ENCODE measurements around the gene DDX50.
"Not testable (repeated sequence)": the region's sequence is repeated elsewhere in the genome, so short reads cannot be mapped to it uniquely, and the experiment has no call there.

DDX50 gene, protein sequence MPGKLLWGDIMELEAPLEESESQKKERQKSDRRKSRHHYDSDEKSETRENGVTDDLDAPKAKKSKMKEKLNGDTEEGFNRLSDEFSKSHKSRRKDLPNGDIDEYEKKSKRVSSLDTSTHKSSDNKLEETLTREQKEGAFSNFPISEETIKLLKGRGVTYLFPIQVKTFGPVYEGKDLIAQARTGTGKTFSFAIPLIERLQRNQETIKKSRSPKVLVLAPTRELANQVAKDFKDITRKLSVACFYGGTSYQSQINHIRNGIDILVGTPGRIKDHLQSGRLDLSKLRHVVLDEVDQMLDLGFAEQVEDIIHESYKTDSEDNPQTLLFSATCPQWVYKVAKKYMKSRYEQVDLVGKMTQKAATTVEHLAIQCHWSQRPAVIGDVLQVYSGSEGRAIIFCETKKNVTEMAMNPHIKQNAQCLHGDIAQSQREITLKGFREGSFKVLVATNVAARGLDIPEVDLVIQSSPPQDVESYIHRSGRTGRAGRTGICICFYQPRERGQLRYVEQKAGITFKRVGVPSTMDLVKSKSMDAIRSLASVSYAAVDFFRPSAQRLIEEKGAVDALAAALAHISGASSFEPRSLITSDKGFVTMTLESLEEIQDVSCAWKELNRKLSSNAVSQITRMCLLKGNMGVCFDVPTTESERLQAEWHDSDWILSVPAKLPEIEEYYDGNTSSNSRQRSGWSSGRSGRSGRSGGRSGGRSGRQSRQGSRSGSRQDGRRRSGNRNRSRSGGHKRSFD

DNA sequence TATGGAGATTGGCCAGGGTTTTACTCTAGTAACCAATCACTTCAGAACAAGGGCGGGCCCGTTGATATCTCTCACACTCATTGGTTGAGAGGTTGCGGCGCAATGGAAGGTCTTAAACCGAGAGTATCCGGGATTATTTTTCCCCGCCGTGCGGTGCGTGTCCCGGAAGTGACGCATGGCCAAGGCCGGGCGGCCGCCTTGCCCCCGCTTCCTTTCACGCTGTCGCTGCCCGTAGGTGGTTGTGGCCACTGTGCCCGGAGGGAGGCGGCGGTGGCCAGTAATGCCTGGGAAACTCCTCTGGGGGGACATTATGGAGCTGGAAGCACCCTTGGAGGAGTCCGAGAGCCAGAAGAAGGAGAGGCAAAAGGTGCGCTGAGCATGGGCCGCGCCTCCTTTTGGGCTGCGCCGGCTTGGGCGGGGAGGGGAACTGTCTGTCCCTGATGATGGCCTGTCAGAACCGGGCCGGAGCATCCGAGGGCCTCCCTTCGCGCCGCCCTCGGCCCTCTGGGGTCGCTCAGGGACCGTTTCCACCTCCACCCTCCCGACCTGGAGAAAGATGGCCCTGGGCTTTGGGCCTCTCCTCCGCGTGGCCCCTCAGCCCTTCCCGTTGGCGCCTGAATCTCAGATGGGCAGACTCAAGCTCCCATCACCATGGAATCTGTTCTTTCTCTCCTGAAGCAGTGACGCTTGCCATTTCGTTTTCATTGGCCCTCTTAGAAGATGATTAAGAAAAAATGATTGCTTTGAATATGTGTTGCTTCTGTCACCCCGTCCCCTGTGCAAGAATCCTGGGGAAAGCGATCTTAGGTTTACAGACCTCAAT, at the start of gene DDX50:
DDX50 (plus strand) TSS at position 211 of the 823 bp plus-strand sequence; CDS start at position 281, 70 bp downstream.
- peak; percentile 99 for FAIRE-seq

DNA sequence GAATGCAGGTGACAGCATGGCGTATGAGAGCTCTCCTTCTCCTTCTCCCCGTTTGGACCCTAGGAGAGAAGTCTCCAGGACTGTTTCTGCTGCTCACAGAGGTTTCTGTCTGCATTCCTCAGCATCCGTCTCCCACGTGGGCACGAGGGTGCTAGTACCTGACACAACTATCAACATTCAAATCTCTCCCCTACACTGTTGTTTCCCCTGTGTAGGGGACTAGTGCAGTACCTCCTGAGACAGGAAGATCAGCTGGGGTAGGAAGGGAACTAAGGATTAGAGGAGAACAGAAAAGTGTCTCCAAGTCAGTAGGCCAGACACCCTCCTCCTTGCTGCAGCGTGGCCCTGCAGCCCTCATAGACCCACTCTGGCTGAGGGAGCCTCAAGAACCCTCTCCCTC, 44.8 kb upstream of the DDX50 start:
- DNase-seq (ENCODE audit: extremely low spot score, insufficient read length, low read depth) (no peak), FAIRE-seq (no peak)

More for the DNA sequence above, at the start of gene DDX50:
- peak; percentile 81 for DNase-seq (ENCODE audit: extremely low spot score, insufficient read length, low read depth)

DNA sequence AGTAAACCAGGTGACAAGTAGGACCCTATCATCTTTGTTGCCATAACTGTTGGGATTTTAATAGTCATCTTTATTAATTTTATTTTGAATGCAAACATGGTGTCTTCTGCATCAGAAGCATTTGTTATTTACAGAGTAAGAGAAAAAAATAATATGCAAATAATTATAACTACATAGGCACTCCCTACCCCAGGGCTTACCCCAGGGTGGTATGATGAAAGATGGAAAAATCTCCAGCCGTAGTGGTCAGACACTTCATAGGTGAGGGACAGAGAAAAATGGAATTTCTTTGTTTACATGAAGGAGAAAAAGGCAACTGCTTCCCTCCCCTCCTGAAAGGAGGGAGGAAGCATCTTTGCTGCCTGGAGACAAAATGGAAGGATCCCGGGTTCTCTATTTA, 44.1 kb upstream of the DDX50 start:
- FAIRE-seq, result no peak
- DNase-seq (ENCODE audit: extremely low spot score, insufficient read length, low read depth), result no peak

DNA sequence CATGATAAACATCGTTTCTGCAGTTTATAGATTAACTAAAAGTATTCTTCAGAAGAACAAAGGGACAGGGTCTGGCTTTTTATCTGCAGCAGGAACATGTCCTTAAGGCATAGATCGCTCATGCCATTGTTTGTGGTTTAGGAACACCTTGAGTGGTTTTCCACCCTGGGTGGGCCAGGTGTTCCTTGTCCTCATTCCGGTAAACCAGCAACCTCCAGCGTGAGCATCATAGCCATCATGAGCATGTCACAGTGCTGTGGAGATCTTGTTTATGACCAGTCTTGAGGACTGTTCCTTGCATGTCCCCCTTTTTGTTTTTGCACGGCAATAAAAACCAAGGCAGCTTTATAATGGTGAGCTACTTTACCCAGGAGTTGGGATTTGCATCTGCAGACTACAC, 39.9 kb upstream of the DDX50 start:
- FAIRE-seq (no peak), DNase-seq (ENCODE audit: extremely low spot score, insufficient read length, low read depth) (no peak)

DNA sequence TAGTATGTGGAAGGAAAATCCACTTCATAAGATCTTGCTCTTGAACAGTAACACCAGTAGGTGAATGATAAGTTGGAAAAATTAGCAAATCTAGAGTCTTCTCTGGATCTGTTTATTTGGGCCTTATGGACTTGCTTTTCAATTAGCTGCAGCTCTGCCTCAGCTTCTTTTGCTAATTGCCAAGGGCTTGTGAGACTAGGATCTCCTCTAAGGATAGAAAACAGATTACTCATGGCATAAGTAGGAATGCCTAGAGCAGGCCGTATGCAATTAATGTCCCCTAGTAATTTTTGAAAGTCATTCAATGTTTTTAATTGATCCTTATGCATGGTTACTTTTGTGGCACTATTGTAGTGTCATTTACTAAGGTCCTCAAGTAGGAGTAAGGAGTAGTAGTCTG, 36.5 kb upstream of the DDX50 start:
- FAIRE-seq, result no peak
- no peak for DNase-seq (ENCODE audit: extremely low spot score, insufficient read length, low read depth)

DNA sequence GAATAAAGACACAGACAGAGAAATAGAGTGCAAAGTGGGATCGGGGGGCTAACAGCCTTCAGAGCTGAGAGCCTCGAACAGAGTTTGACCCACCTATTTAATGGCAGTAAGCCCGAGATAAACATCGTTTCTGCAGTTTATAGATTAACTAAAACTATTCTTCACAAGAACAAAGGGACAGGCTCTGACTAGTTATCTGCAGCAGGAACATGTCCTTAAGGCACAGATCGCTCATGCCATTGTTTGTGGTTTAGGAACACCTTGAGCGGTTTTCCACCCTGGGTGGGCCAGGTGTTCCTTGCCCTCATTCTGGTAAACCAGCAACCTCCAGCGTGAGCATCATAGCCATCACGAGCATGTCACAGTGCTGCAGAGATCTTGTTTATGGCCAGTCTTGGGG, 32.9 kb upstream of the DDX50 start:
- not testable (repeated sequence) for FAIRE-seq; DNase-seq (ENCODE audit: extremely low spot score, insufficient read length, low read depth)

DNA sequence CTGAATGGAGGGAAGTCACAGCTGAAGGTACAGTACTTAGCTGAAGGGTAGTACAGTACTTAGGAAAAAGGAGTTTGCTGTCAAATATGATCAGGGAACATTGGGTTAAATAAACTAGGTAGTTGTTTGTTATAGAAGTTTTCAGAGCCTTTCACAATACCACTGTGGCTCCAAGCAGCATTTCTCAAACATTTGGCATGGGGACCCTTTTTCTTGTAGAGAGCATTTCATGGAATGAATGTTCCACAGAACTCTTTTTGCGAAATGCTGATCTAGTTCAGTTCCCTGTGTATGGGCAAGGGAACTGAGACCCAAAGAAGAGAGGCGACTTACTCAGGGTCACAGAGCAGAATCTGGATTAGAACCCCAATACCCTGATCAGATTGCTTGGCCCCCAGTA, 31.5 kb upstream of the DDX50 start:
- FAIRE-seq (no peak), DNase-seq (ENCODE audit: extremely low spot score, insufficient read length, low read depth) (no peak)

DNA sequence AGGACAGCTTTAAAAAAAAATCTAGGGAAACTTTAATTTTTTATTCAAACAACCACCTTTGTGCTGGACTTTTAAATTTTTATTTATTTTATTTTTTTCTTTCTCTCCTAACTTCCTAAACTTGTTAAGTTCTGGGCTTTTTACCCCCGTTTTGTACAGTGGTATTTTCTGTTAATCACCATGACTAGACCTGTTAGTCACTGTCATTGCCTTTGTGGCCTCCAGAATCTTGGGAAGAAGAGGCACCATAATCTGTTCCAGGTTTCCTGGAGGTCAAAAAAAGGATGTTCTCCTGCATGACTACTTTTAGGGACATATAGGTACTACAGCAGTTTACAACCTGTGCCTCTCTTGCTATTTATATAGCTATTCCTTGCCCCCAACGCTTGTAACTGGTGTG, 31.1 kb upstream of the DDX50 start:
- no peak for FAIRE-seq

DNA sequence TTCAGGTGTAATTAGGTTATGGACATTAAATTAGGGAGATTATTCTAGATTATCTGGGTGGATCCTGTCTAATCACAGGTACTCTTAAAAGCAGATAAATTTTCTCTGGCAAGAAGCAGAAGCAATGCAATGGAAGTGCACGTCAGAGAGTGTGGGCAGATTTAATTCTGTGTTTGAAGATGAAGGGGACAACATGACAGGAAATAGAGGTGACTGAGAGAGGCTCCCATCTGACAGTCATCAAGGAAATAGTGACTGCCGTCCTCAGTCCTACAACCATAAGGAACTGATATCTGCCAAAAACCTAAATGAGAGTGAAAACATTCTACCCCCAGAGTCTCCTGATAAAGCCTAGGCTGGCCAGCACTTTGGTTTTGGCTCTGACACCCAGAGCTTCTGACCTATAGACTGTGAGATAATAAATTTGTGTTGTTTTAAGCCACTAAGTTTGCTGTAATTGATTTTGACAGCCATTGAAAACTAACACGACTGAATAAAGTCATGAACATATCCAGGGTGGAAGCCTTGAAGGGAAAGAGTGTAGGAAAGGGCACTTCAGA, 30.5 kb upstream of the DDX50 start:
- DNase-seq (ENCODE audit: extremely low spot score, insufficient read length, low read depth), result no peak
- no peak for FAIRE-seq

More for the DNA sequence above, 31.1 kb upstream of the DDX50 start:
- no peak for DNase-seq (ENCODE audit: extremely low spot score, insufficient read length, low read depth)

DNA sequence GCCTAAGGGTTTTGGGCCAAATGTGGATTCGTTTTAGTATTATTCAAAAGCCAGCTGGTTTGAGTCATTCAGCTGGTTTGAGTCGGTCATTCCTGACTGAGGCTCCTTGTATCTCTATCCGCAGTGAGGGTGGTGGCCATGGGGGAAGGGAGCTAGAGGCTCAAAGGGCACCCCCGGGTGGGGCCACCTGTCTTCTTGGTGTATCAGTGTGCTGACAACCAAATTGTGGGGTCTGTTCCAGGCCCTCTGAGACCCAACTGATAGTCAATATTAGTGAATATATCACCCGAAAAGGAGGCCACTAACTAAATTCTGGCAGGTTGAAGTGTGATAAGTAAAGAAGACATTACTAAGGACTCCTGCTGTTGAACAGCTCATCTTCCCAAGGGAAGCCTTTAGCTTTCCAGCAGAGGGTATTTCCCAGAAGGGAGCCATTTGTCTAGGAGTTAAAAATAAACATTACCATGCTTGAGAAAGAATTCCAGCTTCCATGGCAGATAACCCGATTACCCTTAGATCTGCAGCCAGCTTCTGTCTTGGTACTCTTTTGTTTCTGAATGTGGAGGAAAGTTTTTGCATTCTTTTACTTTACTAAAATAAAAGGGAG, 29.9 kb upstream of the DDX50 start:
- no peak for DNase-seq (ENCODE audit: extremely low spot score, insufficient read length, low read depth)

DNA sequence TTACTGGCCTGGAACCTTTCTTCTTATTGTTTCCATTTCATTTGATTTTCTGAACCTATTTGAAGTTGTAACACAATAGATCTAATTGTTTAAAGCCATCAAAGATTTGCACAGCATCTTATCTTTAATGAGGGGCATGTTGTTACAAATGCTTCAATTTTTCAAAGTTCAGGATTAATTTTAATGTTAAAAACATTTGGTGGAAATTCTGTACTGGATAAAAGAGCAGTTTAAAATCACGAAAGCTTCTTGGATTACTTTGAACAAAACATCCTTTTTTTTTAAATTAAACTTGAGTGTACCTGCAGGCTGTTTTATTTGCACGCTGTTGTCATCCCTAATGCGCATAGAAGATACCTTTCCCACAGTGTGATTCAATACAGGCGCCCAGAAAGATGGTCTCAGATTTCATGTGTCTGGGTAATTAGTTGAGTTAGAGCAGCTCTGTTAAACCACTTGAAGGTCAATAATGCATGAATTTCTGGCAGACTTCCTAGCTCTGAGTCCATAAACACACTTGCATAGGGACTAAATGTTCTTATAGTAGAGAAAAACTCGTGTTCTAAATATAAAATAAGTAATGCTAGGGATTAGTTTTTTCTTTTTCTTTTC, 29.3 kb upstream of the DDX50 start:
- no peak for FAIRE-seq
- DNase-seq (ENCODE audit: extremely low spot score, insufficient read length, low read depth), result no peak

More for the DNA sequence above, 29.9 kb upstream of the DDX50 start:
- no peak for FAIRE-seq

DNA sequence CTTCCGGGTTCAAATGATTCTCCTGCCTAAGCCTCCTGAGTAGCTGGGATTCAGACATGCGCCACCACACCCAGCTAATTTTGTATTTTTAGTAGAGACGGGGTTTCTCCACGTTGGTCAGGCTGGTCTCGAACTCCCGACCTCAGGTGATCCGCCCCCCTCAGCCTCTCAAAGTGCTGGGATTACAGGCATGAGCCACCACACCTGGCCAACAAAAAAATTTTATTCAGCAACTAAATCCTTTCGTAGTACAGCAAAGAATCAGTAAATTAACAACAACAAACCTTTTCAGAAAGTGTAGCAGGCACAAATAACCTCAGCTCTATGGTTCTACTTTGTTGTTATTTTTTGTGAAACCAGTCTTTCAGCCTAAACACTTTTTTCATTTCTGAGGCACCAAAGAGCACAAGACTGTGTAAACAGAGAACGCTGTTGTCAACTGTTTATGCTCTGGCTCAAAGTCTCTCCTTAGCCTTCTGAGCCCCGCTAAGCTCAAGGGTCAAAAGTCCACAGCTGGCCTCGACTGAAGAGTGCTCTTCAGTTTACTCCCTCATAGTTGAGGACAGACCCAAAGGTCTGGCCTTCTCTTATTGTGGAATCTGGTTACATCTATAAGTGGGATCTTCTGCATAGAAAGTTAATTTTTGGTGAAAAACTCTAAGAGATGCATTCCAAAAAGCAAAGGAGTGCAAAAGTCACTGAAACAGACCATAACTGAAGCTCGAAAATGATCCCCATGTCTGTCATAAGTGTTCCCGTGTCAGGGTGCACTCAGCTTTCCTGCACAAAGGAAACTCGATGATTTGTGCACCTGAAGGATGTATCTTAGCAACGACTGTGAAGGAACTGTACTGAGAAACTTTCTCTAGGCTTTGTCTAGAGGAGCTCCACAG, 24.6 kb upstream of the DDX50 start:
- no peak for DNase-seq (ENCODE audit: extremely low spot score, insufficient read length, low read depth)
- FAIRE-seq, result no peak

DNA sequence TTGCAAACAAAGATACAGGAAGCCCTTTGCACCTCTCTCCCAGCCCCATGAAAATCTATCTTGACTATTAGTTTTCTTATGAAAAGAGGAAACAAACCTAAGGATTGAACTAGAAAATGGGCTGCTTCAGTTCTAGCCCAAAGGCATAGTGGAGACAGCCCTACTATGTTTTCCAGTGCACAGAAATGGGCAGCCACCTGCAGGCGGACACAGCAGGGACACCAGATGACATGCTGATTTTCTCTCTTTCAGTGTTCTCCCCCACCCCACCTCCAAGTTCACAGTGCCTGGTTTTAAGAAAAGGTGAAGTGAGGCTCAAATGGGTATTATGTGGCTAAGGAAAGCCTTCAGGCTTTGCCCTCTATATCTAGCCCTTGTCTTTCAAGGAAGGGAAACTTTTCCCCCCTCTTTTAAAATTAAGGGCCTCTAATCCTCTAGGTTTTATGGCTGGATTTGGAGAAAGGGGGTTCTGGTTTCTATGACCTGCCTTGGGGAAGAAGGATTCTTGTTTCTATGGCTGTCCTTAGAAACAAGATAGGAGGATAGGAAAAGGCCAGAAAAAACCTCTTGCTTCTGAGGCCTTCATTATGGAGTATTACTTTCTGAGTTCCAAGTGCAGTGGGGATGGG, 23.5 kb upstream of the DDX50 start:
- FAIRE-seq, result no peak
- DNase-seq (ENCODE audit: extremely low spot score, insufficient read length, low read depth), result no peak

DNA sequence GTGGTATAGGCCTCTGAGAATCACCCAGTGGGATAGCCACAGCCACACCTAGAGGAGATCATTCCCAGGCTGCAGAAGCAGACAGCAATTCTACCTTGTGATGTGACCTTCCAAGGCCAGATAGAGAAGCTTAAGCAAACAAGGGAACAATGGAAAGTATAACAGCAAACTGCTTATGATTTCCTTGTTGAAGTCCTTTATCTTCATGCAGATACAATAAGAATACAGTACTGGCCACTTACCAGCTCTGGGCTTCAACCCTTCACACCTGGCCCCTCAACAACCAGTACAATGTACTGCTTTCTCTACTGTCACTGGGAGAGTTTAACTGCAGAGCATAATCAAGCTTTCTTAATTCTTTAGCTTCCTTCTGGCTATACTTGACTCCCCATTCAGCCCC, 22.6 kb upstream of the DDX50 start:
- no peak for FAIRE-seq
- DNase-seq (ENCODE audit: extremely low spot score, insufficient read length, low read depth), result no peak

DNA sequence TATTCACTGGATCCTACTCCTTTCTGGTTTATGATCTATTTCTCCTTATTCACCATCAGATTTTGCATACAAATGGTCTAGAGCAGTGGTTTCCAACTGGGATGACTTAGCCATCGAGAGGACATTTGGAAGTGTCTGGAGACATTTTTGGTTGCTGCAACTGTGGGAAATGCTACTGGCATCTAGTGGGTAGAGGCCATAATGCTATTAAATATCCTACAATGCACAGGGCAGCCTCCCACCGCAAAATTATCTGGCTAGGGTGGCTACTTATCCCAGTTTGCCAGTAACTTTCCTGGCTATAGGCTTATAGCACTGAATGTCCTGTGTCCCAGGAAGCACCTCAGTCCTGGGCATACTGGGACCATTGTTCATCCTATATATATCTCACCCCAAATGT, 21.5 kb upstream of the DDX50 start:
- no peak for DNase-seq (ENCODE audit: extremely low spot score, insufficient read length, low read depth)
- FAIRE-seq, result no peak

DNA sequence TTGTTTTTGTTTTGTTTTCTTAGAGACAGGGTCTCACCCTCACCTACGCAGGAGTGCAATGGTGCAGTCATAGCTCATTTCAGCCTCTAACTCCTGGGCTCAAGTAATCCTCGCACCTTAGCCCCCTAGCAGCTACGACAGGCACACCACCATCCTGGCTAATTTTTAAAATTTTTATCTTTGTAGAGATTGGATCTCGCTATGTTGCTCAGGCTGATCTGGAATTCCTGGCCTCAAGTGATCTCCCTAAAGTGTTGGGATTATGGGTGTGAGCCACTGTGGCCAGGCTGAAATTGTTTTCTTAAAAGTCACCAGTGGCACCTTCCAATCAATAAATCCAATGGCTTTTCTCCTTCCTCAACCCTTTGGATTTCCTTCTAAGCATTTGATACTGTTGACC, 20.9 kb upstream of the DDX50 start:
- FAIRE-seq (no peak), DNase-seq (ENCODE audit: extremely low spot score, insufficient read length, low read depth) (no peak)

DNA sequence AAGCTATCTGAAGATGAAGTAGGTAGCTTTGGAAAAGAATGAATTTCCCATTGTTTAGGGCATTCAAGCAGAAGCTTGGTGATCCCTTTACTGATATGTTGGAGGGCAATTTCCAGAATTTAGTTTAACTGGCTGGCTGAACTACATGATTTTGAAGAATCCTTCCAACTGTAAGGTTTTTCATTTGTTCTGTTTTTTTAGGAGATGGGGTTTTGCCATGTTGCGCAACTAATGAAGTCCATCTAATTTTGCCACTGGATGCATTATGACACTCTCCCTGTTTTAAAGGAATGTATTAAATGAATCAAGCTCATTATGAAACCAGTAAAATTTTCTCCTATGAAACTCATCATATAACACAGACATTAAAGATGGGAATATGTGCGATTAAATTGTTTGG, 6.1 kb upstream of the DDX50 start:
- DNase-seq (ENCODE audit: extremely low spot score, insufficient read length, low read depth) (no peak), FAIRE-seq (no peak)

DNA sequence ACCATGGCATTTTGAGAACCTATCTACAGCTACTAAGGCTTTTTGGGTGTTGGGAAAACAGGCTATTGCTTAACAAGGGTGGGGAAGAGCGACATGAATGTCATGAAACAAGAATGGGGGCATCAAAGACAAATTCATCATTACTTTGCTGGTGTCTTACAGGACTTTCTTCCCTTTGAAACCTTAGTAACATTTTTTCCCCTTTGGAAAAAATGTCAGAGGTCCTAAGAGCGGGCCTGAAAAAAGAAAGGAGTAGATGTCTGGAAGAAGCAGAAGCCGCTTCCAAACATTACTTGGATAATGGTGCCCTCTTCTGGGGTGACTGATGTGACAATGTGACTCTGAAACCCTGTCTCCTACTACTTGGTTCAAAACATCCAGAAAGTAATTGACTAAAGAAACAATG, 3.8 kb upstream of the DDX50 start:
- FAIRE-seq (no peak), DNase-seq (ENCODE audit: extremely low spot score, insufficient read length, low read depth) (no peak)
